H9 (cell line): ENCODE results near the gene MYH4. TPM values are rescaled to one million over a fixed set of nuclear protein-coding genes. Genes with fewer than 3 reads are reported as not detected.

Experiments
- DNase-seq: peaks from one replicate; pipeline ENCODE4 v3.0.0-alpha.2; 2017
- H2AFZ ChIP-seq: one replicate; pipeline ENCODE4 v1.6.1; 2013; ENCODE audit warnings: mild to moderate bottlenecking, low read length, control low read depth, moderate library complexity
- H2AK5ac ChIP-seq: 2 replicates; pipeline ENCODE4 v1.6.1; 2013; ENCODE audit warnings: low read length, control low read depth, mixed read lengths; ENCODE audit not compliant: insufficient read length
- H2BK120ac ChIP-seq: one replicate; pipeline ENCODE4 v1.6.1; 2013; ENCODE audit warnings: low read depth, mild to moderate bottlenecking, low read length, control low read depth, inconsistent platforms; ENCODE audit not compliant: poor library complexity, severe bottlenecking
- H2BK12ac ChIP-seq: 2 replicates; pipeline ENCODE4 v1.6.1; 2013; ENCODE audit warnings: low read length, control low read depth, mixed read lengths, low read depth; ENCODE audit not compliant: insufficient read length
- H2BK15ac ChIP-seq: 2 replicates; pipeline ENCODE4 v1.6.1; 2013; ENCODE audit warnings: low read depth, low read length, control low read depth
- H2BK20ac ChIP-seq: one replicate; pipeline ENCODE4 v1.6.1; 2013; ENCODE audit warnings: low read depth, mild to moderate bottlenecking, low read length, control low read depth, inconsistent platforms; ENCODE audit not compliant: poor library complexity, severe bottlenecking
- H2BK5ac ChIP-seq: 2 replicates; pipeline ENCODE4 v1.6.1; 2013; ENCODE audit warnings: low read length, control low read depth, mixed read lengths; ENCODE audit not compliant: insufficient read length
- H3K14ac ChIP-seq: 2 replicates; pipeline ENCODE4 v1.6.1; 2013; ENCODE audit warnings: low read length, control low read depth; ENCODE audit not compliant: insufficient read depth
- H3K18ac ChIP-seq: 2 replicates; pipeline ENCODE4 v1.6.1; 2013; ENCODE audit warnings: low read depth, mild to moderate bottlenecking, mixed read lengths, low read length, control low read depth; ENCODE audit not compliant: insufficient read length
- H3K23ac ChIP-seq: 2 replicates; pipeline ENCODE4 v1.6.1; 2013; ENCODE audit warnings: low read length, control low read depth, mixed read lengths, low read depth; ENCODE audit not compliant: insufficient read length
- H3K23me2 ChIP-seq: 2 replicates; pipeline ENCODE4 v1.6.1; 2013; ENCODE audit warnings: low read depth, mild to moderate bottlenecking, mixed read lengths, low read length, control low read depth; ENCODE audit not compliant: insufficient read length, poor library complexity, severe bottlenecking
- H3K27ac ChIP-seq: 2 replicates; pipeline ENCODE4 v1.5.1; 2013; ENCODE audit warnings: low read length, control low read depth, mixed read lengths, low read depth; ENCODE audit not compliant: insufficient read length
- H3K27me3 ChIP-seq: 2 replicates; pipeline ENCODE4 v1.6.1; 2013; ENCODE audit warnings: low read length, control low read depth, inconsistent platforms; ENCODE audit not compliant: insufficient read depth
- H3K4ac ChIP-seq: 2 replicates; pipeline ENCODE4 v1.6.1; 2013; ENCODE audit warnings: low read depth, mild to moderate bottlenecking, control low read depth, inconsistent platforms, low read length, moderate library complexity
- H3K4me1 ChIP-seq: 2 replicates; pipeline ENCODE4 v1.6.1; 2013; ENCODE audit warnings: low read length, control low read depth, inconsistent platforms; ENCODE audit not compliant: insufficient read depth
- H3K4me2 ChIP-seq: 2 replicates; pipeline ENCODE4 v1.6.1; 2013; ENCODE audit warnings: low read length, control low read depth, mixed read lengths; ENCODE audit not compliant: insufficient read length, insufficient read depth
- H3K56ac ChIP-seq: 2 replicates; pipeline ENCODE4 v1.6.1; 2013; ENCODE audit warnings: low read depth, mild to moderate bottlenecking, mixed read lengths, low read length, control low read depth; ENCODE audit not compliant: insufficient read length
- H3K79me1 ChIP-seq: 2 replicates; pipeline ENCODE4 v1.6.1; 2013; ENCODE audit warnings: low read depth, mild to moderate bottlenecking, moderate library complexity, low read length, control low read depth, inconsistent platforms; ENCODE audit not compliant: insufficient read depth, poor library complexity, severe bottlenecking
- H3K79me2 ChIP-seq: 2 replicates; pipeline ENCODE4 v1.6.1; 2013; ENCODE audit warnings: low read length, control low read depth, inconsistent platforms; ENCODE audit not compliant: insufficient read depth
- H3K9ac ChIP-seq: 2 replicates; pipeline ENCODE4 v1.6.1; 2013; ENCODE audit warnings: low read length, control low read depth, mixed read lengths; ENCODE audit not compliant: insufficient read length; ENCODE audit errors: extremely low read depth
- H3K9me3 ChIP-seq: one replicate; pipeline ENCODE4 v1.6.1; 2013; ENCODE audit warnings: low read depth, low read length, inconsistent platforms; ENCODE audit not compliant: control insufficient read depth
- H3T11ph ChIP-seq: one replicate; pipeline ENCODE4 v1.6.1; 2013; ENCODE audit warnings: mild to moderate bottlenecking, low read length, control low read depth, inconsistent platforms
- H4K20me1 ChIP-seq: one replicate; pipeline ENCODE4 v1.6.1; 2013; ENCODE audit not compliant: control insufficient read depth, insufficient read length, insufficient read depth
- H4K5ac ChIP-seq: 2 replicates; pipeline ENCODE4 v1.6.1; 2013; ENCODE audit warnings: low read depth, mild to moderate bottlenecking, mixed read lengths, low read length, control low read depth; ENCODE audit not compliant: insufficient read length
- H4K8ac ChIP-seq: replicated peaks from 2 replicates; pipeline ENCODE4 v1.6.1; 2013; ENCODE audit warnings: low read length, control low read depth, mixed read lengths, low read depth; ENCODE audit not compliant: insufficient read length
- H4K91ac ChIP-seq: 2 replicates; pipeline ENCODE4 v1.6.1; 2013; ENCODE audit warnings: low read depth, mild to moderate bottlenecking, moderate library complexity, mixed read lengths, low read length, control low read depth; ENCODE audit not compliant: insufficient read length
- H3K27ac Mint-ChIP-seq, 3 experiments: 2 replicates in 2 of 3; 3 replicates in 1 of 3; pipeline ENCODE4 v1.8.0; 2020 to 2021; ENCODE audit warnings: mixed read lengths in 3 of 3, mild to moderate bottlenecking in 1 of 3, moderate library complexity in 1 of 3
- H3K27me3 Mint-ChIP-seq: 2 replicates; pipeline ENCODE4 v1.8.0; 2021; ENCODE audit warnings: low read depth, mild to moderate bottlenecking, moderate library complexity, mixed read lengths
- H3K36me3 Mint-ChIP-seq, 3 experiments: 2 replicates in 2 of 3; 3 replicates in 1 of 3; pipeline ENCODE4 v1.8.0; 2020 to 2021; ENCODE audit warnings: low read depth in 3 of 3, mixed read lengths in 3 of 3; ENCODE audit not compliant: insufficient read depth in 1 of 3
- H3K4me1 Mint-ChIP-seq, 2 experiments: 2 replicates each; pipeline ENCODE4 v1.8.0; 2020; ENCODE audit warnings: mixed read lengths in 2 of 2
- H3K4me3 Mint-ChIP-seq, 2 experiments: 2 replicates in 1 of 2; 3 replicates in 1 of 2; pipeline ENCODE4 v1.8.0; 2020 to 2021; ENCODE audit warnings: mild to moderate bottlenecking in 2 of 2, mixed read lengths in 2 of 2, moderate library complexity in 1 of 2
- H3K9me3 Mint-ChIP-seq, 2 experiments: 2 replicates in 1 of 2; 3 replicates in 1 of 2; pipeline ENCODE4 v1.8.0; 2020; ENCODE audit warnings: mild to moderate bottlenecking in 2 of 2, mixed read lengths in 2 of 2, moderate library complexity in 1 of 2
- CTCF ChIP-seq: fragments of 200-600 bp; sonication (generic); conservative IDR thresholded peaks from 3 replicates; pipeline ENCODE4 v1.8.0; 2021; ENCODE audit warnings: antibody characterized with exemption, mild to moderate bottlenecking
- WGBS: extraction: QIAGEN DNeasy Blood & Tissue Kit; methylation state at CpG from one replicate; pipeline ENCODE4 v1.1.7; 2013; ENCODE audit warnings: missing lambda C conversion rate, low lambda C conversion rate, mixed read lengths; ENCODE audit not compliant: insufficient read length; ENCODE audit errors: extremely low coverage; 5-methylcytosine and 5-hydroxymethylcytosine counted together
- total RNA-seq: library from RNA; stranded (reverse); gene quantifications from 2 replicates; pipeline ENCODE4 v1.2.1, GENCODE V29; 2021

Gene MYH4
- total RNA-seq, 1 experiment from 2014 or later: not detected

GRCh38 chr17:10518271-10519037, 49.1 kb upstream of the MYH4 start, which contains the start of gene MYH1:
Gene MYH1, minus strand, starts transcription at chr17:10518542. Its CDS starts 1,900 bp downstream, at chr17:10516642.
- Histone ChIP-seq H3K79me1 (no peaks in the 10 kb centered on the region), H2BK15ac (no peak within 1 kb of the TSS), H3K79me2 (no peaks in the 10 kb centered on the region), H2BK20ac (no peak within 1 kb of the TSS), H3K56ac (no peak within 1 kb of the TSS), H3K14ac (no peak within 1 kb of the TSS), H2AK5ac (no peak within 1 kb of the TSS), H4K91ac (no peak within 1 kb of the TSS), H3K27me3 (no peaks in the 10 kb centered on the region), H3K27ac (no peak within 1 kb of the TSS), H3K23ac (no peak within 1 kb of the TSS), H2BK5ac (no peak within 1 kb of the TSS), H3K9ac (no peak within 1 kb of the TSS), H3T11ph (no peak within 1 kb of the TSS), H4K5ac (no peak within 1 kb of the TSS), H4K8ac (no peak within 1 kb of the TSS), H2BK12ac (no peak within 1 kb of the TSS), H3K9me3 (no peaks in the 10 kb centered on the region), H3K18ac (no peak within 1 kb of the TSS), H3K4me1 (no peaks in the 10 kb centered on the region), H3K4me2 (no peak within 1 kb of the TSS), H2BK120ac (no peak within 1 kb of the TSS), H3K4ac (no peak within 1 kb of the TSS), H4K20me1 (no peaks in the 10 kb centered on the region), H3K23me2 (no peaks in the 10 kb centered on the region), H2AFZ (no peak within 1 kb of the TSS)
- H3K4me1 Mint-ChIP-seq: peaks cover 4 to 5% of the 10 kb centered on the region in 2 experiments
- H3K27me3 Mint-ChIP-seq: no peaks in the 10 kb centered on the region
- TF ChIP-seq CTCF: no peak
- no peak within 1 kb of the TSS for H3K27ac Mint-ChIP-seq
- peaks cover under 1 to 1% of the 10 kb centered on the region in 2 experiments; a peak in 3 of 5 replicates for H3K9me3 Mint-ChIP-seq
- no peak for DNase-seq
- H3K4me3 Mint-ChIP-seq: no peak within 1 kb of the TSS
- WGBS: no CpG with 5 or more reads among the region's 11 CpGs
- peaks cover 0 to under 1% (median 0%) of the 10 kb centered on the region in 3 experiments; a peak in 3 of 7 replicates for H3K36me3 Mint-ChIP-seq
